Colon (tissue), 2 donors: ENCODE data around the gene EPC1.
"Not testable (repeated sequence)": the region's sequence is repeated elsewhere in the genome, so short reads cannot be mapped to it uniquely, and the experiment has no call there.

Experiments used
- FAIRE-seq: peaks from 2 replicates; lab custom pipeline; 2012; peaks lifted over from hg19 to GRCh38; lab: Jason Lieb, UNC
- donor health status: control.
- donor health status: control.

EPC1 gene, protein sequence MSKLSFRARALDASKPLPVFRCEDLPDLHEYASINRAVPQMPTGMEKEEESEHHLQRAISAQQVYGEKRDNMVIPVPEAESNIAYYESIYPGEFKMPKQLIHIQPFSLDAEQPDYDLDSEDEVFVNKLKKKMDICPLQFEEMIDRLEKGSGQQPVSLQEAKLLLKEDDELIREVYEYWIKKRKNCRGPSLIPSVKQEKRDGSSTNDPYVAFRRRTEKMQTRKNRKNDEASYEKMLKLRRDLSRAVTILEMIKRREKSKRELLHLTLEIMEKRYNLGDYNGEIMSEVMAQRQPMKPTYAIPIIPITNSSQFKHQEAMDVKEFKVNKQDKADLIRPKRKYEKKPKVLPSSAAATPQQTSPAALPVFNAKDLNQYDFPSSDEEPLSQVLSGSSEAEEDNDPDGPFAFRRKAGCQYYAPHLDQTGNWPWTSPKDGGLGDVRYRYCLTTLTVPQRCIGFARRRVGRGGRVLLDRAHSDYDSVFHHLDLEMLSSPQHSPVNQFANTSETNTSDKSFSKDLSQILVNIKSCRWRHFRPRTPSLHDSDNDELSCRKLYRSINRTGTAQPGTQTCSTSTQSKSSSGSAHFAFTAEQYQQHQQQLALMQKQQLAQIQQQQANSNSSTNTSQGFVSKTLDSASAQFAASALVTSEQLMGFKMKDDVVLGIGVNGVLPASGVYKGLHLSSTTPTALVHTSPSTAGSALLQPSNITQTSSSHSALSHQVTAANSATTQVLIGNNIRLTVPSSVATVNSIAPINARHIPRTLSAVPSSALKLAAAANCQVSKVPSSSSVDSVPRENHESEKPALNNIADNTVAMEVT

GRCh38 chr10:32346551-32347362 is at the start of gene EPC1:
Gene EPC1, minus strand, starts transcription at chr10:32347158. Its CDS starts 243 bp downstream, at chr10:32346915.
- FAIRE-seq = no peak

DNA sequence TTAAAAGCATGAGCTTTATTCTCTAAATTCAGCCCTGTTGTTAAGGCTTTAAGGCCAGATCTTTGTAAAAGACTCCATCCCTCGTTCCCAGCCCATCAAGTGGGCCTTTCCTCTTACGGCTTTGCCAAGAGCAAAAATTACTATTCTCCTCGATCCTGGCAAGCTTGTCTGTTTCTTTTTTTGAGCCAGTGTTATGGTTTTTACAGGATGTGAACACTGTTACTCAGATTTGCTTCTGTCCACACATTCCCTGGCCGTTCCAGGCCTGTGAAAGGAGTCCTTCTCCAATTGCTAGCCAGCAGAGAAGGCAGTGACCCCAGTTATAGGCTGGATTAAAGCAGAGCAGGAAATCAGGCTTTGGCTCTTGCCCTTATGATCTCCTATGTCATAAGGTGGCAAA is 47.0 kb upstream of the EPC1 start:
- FAIRE-seq = no peak

- FAIRE-seq = not testable (repeated sequence)
Measured at GRCh38 chr10:32392284-32392683, 45.3 kb upstream of the EPC1 start.

GRCh38 chr10:32390193-32390592 is 43.2 kb upstream of the EPC1 start:
- no peak for FAIRE-seq

GRCh38 chr10:32388258-32389027 is 41.5 kb upstream of the EPC1 start:
- no peak for FAIRE-seq

DNA sequence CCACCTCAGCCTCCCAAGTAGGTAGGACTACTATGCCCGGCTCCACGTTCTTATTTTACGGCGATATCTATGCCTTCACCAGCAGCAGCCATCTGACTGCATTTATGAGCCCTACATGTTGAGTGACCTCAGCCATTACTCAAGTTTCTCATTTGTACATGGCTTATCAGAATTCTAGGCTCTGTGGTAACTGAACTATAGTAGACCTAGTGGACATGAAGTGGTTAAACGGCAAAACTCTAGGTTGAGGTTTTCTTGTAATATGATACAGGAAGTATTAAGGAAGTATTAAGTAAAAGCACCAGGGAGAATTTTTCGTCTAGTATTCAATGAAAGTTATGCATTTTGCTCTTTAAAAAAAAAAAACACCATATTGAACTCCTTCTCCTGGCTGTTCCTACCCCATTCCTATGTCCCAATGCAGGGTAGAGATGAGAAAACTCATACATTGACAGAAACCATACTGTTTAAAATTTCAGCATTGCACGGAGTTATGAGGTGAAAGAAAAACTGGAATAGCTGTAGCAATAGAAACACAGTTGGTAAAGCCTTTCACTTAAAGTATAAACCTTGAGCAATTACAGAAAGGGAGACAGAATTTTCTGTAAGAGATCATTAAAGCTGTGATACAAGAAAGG is 39.8 kb upstream of the EPC1 start:
- no peak for FAIRE-seq

- FAIRE-seq = no peak
Measured at GRCh38 chr10:32384171-32384570, 37.2 kb upstream of the EPC1 start.

DNA sequence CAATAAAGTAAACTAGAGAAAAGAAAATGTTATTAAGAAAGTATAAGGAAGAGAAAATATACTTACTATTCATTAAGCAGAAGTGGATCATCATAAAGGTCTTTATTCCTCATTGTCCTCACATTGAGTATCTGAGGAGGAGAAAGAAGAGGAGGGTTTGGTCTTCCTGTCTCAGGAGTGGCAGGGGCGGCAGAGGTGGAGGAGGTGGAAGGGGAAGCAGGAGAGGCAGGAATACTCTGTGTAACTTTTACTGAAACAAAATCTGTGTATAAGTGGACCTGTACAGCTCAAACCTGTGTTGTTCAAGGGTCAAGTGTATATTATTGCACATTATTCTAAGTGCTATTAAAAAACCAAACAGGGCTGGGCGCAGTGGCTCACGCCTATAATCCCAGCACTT is 34.2 kb upstream of the EPC1 start:
- no peak for FAIRE-seq

DNA sequence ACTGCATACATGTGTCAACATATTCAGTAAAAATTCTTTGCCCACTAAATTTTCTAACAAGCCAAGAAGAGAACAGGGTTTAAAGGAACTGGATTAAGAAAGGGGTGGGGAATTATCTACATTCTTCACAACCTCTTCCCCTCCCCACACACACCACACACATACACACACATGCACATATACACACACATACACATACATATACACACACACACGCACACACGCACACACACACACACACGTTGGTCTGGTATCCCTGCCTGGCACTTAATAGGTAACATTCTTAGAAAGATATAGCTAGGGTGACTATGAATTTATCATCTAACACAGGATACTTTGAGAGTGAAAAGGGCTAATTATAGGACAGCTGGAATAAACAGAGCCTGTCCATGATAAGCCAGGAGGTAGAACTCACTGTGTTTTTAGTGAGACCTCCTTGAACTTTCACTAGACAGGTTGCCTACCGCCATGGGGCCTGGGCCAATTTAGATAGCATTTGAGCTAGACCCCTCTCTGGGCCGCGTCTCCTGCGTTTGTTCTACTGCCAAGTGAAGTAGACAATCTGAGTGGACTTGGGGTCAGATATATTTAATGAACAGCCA is 33.1 kb upstream of the EPC1 start:
- FAIRE-seq = no peak

- FAIRE-seq = peak; percentile 28
Measured at GRCh38 chr10:32379318-32379949, 32.5 kb upstream of the EPC1 start.

DNA sequence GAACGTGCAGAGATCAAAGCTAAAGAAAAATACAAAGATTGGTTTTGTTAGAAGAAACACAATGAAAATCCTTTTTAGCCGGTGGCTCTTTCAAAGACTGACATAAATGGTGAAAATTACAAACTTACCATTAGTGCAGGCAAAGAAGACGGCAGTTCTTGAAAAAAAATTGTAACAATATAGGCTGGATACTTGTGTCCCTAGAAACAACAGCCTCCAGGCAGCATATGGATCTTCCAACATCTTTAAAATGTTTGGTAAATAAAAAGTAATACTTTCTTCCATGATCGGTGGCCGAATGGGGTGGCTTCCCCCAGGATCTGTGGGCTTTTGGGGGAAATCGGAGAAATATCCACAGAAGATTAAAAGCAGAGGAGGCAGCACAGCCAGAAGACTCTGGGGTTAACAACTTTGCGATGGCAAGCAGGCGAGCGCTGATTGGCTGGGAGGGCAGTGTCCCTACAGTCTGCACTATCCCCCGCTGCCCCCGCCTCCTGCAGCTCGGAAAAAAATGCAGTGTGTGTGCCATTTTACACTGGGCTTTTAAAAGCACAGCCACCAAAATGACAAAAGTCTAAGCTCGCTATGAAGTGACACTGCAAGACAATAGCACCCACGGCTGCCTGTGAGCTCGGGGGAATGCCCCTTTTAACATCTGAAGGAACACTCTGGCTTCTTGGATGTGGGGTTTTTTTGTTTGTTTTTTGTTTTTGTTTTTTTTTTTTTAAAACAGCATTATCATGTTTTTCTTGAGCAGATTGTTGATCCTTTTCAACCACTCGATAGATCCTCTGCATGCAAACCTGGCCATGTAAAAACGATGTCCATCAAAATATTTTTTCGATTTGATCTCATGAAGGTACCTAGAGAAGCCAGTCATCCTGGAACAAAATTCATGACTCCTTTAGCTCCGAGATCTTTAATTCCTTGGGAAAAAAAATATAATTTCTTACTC is 31.7 kb upstream of the EPC1 start:
- FAIRE-seq = peak; percentile 68

DNA sequence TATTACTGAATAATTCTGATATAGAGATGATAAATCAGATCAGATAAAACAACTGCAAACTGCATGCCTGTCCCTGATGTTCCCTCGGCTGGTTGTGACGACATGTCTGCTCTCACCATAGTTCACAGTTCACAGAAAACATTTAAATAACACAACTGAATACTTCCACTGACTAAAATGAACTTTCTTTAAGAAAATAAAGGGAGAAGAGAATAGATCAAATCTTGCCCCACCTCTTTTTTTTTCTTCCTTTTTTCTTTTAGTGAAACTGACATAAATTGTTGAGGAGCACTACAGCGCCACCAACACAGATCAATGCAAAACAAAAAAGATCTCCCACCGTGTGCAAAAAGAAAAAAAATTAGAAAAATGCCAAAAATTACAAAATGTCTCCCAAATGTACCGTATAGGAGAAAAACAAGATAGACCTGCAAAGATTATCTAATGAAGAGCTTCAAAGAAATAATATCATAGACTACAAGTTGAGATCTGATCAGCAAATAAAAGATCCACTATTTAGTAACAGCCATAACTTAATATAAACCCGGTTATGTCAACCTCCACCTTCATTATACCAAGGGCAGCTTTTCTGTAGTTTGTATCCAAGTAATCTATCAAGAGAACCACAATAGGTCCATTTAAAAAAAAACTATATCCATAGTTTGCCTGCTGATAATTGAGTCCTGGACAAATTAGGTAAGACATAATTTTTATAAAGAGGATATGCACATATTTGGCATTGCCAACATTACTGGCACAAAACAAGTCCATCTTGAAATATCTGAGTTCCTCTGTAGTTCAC is 30.7 kb upstream of the EPC1 start:
- peak; percentile 33 for FAIRE-seq

- FAIRE-seq = no peak
Measured at GRCh38 chr10:32376771-32377170, 29.8 kb upstream of the EPC1 start.

DNA sequence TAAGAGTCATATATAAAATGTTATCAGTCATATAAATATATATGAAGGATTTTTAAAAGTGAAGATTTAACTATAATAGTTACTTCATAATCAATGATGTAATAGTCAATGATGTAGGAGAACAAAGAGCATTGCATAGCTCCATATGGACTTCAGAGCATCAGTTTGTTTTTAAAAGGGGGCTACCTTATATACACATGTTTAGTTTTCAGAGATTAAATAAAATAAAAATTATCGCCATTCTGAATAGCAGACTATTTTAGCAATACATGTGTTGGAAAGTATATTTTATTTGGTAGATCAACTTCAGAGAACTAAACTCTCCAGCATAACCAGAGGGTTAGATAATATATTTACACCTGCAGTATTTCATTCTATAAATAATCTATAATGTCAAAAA is 29.1 kb upstream of the EPC1 start:
- FAIRE-seq = peak; percentile 61

GRCh38 chr10:32375631-32376030 is 28.7 kb upstream of the EPC1 start:
- no peak for FAIRE-seq

- peak; percentile 28 for FAIRE-seq
Measured at GRCh38 chr10:32374605-32375004, 27.6 kb upstream of the EPC1 start.

- FAIRE-seq = no peak
Measured at GRCh38 chr10:32373496-32373895, 26.5 kb upstream of the EPC1 start.

DNA sequence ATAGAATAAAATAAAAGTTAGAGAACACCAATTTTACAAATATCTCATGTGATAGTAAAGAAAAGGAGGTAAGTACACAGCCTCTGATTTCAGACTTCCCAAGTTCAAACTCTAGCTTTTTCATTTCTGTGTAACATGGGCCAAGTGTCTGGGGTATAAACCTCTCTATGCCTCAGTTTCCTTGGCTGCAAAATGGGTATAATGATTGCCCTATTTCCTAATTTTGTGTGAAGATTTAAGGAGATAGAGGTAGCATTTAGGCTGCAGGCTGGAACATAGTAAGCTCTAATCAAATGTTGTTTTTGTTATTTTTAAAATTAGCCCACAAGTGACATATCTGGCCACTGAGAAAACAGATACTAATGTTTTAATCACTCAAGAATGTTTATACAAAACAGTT is 26.1 kb upstream of the EPC1 start:
- FAIRE-seq = no peak
